Measurements from ENCODE around the gene SLC22A31.

The SLC22A31 gene

DNA sequence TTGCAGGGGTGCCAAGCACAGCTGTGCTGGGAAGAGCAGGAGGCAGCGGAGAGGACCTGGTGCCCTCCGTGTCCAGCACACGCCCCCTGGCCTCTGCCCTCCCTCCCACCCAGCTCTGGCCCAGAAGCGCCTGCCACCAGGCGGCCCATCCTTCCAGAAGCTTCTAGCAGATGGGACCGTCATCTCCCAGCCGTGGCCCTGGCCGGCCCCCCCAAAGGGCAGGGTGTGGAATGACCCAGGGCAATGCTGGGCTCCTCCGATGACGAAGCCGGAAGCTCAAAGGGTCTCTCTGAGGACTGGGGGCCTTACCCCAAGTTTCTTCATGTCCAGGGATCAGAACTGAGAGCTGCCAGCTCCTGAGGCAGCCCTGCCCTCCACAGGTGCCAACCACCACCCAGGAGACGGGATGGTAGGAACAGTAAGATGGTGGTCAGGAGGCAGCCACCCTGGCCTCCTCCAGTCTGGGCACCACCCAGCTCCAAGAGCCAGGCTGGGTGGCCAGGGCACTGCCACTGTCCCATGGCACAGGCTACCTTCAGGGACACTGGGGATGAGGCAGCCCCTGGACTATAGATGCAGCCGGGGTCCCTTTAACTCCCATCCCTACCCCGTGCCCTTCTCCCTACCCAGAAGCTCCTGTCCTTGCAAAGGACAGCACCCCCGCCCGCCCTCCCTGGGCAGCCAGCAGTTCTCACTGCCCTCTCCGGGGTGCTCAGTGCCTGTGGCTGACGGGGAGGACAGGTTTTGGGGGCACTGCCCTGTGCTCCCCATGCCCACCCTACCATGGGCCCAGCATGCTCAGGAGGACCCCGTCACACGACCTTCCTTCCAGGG is 35.3 kb downstream of the SLC22A31 start:
- DNase-seq = no peak

DNA sequence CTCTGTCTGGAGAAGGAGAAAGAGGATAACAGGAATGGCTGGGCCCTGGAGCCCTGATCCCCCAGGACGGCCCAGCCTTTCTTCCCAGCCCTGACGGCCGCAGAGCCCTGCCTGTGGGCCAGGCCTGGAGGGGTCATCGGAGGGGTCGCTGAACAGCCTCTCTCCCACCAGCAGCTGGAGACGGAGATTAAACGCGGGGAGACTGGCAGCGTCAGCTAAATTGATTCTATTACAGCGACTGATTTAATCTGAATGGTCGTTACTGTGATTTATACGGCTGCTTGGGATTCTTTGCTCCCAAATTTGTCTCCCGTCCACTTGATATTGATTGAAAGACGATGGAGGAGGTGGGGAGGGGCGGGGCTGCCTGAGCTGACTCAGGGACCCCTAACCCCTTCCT is 35.9 kb downstream of the SLC22A31 start:
- no peak for DNase-seq

DNA sequence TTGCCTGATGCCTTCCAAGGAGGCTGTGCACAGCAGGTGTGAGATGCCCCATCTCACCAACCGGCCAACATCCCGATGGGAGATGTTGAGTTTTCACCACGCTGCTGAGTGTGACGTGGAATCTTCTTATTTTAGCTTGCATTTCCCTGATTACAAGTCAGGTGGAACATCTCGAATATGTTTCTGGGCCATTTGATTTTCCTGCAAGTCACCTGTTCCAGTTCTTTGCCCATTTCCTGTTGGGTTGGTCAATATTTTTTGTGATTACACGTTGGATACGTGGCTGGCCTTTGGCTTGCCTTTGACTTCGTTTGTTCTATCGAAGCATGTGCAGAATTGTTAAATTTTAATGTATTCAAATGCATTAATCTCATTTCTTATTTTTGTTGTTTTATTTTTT is 37.0 kb downstream of the SLC22A31 start:
- DNase-seq = no peak

DNA sequence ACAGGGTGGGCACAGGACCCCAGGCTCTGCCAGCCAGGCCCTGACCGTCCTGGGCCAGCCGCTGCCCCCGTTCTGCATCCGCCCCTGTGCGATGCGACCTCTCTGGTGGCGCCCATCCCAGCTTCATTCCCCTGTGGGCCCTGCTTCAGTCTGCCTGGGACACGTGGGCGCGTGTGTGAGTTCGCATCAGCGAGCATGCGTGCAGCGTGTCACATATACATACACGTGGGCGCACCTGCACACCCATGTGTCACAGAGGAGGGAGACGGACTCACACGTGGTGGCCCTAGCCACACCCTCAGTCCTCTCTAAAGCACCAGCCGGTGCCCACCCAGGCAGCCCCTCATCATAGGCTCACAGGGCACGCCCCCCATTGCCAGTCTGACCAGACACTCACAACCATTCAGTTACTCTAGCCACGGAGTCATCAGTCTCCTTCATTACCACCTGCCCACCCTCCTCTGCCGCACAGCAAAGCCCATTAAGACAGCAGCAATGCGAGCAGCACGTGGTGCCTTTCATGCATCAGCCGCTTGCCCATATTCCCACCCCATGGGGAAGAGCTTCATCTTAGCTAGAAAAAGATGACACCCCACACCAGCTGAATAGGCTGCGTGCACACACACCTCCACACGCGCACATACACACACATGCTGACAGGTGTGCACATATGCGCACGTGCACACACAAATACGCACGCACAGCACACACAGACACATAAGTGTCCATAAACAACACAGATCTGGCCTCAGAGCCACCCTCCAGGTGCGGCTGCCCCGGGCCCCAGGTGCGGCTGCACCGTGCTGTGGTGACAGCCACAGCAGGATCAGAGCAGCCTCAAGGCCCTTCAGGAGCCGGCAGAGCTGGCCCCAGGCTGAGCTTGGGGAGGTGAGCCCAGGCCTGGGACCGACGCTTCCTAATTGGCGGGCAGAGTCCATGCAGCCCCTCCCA is 38.3 kb downstream of the SLC22A31 start:
- no peak for DNase-seq

DNA sequence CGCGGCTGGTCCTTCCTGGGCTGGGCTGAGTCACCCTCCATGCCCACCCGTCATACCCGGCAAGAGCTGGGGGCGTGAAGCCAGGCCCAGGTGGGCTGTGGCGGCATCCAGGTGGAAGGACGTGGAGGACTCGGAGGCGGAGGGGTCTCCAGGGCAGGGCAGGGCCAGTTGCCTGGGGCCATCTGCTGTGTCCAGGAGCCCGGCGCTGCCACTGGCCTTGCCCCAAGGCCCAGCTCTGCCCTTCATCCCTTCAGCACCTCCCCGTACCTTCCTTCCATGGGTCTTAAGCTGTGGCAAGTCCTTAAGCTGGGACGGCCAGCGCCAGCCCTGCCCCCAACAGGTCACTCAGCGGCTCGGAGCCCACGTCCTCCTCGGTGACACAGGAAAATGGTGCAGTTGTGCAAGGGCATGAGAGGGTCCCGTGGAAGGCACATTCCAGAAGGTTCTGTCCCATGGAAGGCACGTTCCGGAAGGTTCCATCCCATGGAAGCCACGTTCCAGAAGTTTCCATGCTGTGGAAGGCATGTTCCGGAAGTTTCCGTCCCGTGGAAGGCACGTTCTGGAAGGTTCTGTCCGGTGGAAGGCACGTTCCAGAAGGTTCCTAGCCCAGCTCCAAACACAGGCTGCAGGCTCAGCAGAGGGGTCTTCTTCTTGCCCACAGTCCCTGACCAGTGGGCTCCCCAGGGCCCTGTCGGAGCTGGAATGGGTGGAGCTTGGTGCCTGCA is 39.2 kb downstream of the SLC22A31 start:
- no peak for DNase-seq

DNA sequence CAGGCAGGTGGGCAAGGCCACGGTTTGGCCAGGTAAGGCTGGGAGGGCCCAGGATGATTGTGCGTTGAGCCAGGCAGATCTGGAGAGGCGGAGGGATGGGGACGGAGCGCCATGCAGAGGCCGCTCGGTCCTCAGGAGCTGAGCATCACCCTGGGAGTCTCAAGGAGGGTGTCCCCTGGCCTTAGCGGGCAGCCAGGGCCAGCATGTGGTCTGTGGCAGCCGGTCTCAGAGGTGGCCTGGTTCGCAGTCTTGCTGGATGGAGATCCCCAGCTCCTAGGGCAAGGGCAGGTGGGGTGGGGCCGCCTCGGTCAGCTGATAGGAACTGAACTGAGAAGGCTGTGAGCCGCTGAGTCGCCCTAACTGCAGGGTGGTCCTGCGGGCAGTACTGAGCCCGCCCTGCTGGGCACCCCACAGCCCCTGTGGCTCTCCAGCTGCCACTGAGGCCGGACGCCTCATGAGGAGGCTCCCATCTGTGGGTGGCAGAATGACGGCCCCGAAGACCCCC is 40.4 kb downstream of the SLC22A31 start:
- DNase-seq = no peak

DNA sequence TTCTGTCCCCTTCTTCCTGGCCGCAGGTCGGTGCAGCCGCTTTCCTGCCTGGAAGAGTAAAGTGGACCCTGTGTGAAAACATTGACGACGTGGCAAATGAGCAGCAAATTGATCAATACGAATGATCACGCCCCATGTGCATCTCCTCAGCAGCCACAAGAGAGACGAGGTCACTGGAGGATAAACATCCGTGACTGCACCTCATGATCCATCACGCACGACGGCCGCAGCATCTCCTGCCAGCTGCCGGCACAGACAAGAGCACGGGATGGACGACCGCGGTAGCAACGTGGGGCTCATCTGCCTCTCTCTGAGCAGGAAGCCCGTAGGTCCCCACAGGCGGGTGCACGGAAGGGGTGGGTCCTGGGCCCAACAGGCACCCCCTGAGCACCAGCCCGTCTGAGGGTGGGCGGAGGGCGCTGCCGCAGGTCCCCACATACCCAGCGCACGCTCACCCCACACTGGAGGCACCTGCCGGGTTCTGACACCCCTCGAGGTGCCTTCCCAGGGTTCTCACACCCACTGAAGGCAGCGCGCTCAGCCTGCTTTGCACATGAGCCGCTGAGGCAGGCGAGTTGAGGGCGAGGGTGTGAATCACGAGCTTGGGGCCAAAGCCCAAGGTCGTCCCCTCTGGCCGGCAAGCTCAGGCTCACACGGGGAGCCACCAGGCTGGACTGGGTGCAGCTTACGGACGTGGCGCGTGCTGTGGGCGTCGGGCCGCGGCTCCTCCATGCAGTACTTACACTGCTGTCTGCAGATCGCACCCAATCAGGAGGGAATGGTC is 41.1 kb downstream of the SLC22A31 start:
- no peak for DNase-seq

DNA sequence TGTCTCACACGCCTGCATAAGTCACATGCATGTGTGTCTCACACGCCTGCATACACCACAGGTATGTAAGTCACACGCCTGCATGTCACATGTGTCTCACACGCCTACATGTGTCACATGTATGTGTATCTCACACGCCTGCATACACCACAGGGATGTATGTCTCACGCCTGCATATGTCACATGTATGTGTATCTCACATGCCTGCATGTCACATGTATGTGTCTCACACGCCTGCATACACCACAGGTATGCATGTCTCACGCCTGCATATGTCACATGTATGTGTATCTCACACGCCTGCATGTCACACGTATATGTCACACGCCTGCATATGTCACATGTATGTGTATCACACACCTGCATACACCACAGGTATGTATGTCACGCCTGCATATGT is 42.6 kb downstream of the SLC22A31 start:
- DNase-seq = no peak

DNA sequence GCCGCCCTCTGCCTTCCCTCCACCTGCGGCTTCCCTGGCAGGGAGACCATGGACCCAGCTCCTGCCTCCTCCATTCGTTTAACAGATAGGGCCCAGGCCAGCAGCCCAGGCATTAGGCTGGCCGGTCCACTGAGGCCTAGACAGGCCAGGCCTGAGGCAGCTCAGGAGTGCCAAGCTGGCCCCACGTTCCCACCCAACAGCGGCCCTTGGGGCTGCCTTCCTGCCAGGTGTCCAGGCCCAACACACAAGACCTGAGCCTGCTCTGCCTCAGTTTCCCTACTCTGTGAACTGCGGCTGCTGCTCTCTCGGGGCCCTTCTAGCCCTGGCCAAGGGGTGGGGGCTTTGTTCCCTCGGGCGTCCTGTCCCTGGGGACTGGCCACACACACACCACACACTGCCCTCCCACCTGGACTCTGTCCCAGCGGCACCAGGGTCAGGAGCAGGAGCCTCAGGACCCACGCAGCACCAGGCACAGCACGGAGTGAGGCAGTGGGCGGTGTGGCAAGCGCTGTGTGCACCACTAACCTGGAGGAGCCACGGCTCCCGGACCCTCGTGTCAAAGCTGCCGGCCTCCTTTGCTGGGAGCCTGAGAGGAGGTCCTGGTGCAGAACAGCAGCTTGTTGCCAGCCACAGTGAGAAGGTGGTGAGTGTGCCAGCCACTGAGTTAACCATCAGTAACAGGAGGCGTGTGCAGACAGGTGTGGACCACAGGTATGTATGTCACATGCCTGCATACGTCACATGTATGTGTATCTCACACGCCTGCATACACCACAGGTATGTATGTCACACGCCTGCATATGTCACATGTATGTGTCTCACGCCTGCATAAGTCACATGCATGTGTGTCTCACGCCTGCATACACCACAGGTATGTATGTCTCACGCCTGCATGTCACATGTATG is 43.3 kb downstream of the SLC22A31 start:
- no peak for DNase-seq

DNA sequence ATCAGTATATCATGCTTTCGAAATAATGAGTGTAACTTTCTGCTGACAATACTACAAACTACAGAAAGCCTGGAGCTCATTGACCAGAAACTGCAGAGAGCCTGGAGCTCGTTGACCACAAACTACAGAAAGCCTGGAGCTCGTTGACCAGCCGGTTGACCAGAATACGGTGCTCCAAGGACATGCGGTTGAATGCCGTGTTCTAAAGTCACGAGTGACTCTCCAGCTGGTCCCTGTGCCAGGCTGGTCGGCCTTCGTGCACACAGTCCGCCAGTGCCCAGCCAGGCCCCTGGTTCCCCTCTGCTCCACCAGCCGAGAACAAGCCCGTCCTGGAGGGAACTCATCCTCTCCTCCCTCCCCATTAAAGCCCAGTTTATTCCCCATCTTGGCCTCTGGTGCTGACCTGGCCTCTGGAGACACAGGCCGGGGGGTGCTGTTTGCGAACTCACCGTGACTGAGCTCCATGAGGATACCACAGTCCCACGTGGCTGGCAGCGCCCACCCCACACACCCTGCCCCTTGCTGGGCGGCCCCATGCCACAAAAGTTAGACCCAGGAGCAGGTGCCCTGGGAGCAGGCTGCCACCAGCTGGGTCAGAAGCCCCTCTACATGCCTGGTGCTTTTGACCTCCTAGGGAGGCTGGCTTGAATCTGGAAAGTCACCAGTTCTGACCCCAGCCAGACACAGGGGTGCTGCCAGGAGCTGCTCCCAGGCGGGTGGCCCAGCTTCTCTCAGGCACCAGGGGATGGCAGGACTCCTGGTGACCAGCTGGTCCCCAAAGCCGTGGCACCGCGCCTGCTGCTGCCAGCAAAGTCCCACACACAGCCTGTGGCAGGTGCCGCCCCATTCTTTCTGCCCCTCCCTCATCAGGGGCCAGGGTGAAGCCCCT is 44.2 kb downstream of the SLC22A31 start:
- no peak for DNase-seq

DNA sequence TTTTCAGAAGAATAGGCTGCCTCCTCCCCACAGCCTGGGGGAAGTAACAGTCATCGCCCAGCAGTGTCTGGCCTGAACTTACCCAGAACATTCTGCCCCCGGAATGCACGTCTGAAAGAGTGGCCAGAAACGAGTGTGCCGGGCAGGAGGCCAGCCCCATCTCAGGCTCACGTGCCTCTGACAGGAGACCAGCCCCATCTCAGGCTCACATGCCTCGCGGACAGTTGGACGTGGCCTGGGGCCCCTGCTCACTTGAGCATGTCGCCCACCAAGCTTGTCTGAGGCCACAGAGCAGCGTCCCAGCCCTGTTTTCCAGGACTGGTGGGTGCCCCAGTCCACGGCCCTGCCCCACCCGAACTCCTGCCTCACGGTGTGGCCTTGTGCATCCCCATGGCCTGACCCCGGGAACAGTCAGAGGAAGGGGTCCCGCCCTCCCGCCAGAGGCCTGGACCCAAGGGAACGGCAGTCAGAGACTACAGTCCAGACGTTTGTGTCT is 45.1 kb downstream of the SLC22A31 start:
- no peak for DNase-seq

DNA sequence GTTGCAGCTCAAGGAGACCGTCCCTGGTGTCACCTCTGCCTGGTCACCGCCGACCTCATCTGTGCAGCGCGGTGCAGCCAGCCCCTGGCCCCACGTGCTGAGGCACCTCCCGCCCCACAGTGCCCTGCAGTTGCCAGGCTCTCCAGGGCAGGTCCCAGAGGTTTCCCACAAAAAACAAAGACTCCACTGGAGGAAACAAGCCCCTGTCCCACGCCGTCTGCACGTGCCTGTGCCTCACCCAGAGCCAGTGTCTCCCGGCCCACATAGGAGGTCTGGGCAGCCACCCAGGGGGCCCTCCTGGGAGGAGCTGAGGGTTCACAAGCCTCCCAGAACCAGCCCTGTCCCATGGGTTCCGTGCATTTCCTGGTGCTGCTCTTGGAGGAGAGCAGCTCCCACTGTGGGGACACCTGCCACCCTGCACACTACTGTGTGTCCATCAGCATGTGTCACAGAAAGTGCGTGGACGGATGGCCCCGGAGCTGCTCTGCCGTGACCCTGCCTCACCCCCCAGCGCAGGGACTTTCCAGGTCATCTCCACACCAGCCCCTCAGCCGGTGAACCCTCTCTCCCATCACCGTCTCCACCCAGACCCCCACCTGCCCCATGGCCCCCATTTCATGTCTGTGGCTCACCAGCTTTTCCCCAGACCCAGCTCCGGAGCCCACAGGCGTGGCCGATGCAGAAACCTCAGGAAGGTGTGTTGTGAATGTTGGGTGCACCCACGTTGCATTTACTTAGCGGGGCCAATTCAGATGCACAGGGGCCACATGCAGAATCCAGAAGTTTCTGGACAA is 45.8 kb downstream of the SLC22A31 start:
- no peak for DNase-seq

DNA sequence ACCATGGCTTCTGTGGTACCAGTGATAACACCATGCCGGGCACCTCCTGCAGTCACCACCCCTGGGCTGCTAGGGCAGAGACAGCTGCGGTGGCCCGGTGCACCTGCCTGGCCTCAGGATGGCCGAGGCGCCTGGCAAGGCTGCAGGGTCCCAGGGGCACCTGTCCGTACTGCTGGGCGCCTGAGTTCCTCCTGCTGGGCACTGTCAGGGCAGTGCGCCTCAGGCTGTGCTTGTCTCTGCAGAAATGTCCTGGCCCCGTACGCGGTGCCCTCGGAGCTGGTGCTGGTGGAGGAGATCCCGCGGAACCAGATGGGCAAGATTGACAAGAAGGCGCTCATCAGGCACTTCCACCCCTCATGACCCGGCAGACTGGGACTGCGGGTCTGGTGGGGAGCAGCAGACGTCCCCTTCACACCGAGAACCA is 46.5 kb downstream of the SLC22A31 start:
- no peak for DNase-seq

DNA sequence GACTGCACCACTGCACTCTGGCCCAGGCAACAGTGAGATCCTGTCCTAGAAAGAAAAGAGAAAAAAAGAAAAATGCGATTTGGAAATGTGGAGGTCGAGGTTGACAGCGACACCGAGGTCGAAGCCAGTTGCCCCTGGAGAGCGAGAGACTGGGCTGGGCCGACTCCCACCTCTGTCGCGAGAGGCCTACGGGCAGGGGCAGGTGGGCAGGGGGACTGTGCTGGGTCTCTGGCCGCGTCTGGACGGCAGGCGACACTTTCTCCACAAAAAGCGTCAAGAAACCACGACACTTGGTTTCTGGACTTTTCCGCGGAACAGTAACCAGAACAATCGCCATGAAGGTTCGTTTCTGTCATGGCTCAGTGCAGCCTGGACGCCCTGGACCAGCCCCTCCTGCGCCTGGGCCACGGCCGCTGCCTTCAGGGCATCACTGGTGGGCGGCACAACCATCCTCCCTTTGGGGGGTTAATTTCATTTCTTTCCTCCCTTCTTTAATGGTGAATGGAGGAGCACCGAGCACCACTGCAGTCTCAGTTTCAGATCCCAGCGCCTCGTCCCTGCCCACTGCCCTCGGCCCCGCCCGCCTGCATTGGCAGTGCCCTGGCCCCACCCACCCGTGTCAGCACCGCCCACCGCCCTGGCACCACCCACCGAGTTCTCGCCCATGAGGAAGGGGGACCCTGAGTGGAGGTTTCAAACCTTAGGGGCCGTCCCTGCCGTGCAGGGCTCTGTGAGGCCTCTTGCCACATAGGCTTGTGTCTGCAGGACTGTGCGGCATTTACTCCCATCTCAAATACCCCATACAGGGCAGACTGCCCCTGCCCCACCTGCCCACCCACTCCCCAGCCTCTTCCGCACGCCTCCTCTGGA is 47.3 kb downstream of the SLC22A31 start:
- DNase-seq = no peak

DNA sequence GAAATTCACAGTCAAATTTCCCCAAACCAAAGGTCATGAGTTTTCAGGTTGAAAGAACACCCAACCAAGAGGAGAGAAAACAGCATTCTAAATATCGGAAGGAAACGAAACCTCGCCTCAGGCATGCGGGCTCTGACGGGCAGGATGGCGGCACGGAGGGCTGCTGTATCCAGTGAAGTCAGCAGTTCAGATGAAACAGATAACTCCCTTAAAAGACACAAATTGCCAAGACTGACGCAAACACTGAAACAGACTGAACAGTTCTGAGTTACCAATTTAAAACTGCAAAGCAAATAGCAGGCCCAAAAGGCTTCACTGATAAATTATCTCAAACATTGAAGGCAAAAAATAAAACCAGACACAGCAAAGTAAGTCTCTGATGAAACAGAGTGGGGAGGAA is 49.4 kb downstream of the SLC22A31 start:
- DNase-seq = no peak

DNA sequence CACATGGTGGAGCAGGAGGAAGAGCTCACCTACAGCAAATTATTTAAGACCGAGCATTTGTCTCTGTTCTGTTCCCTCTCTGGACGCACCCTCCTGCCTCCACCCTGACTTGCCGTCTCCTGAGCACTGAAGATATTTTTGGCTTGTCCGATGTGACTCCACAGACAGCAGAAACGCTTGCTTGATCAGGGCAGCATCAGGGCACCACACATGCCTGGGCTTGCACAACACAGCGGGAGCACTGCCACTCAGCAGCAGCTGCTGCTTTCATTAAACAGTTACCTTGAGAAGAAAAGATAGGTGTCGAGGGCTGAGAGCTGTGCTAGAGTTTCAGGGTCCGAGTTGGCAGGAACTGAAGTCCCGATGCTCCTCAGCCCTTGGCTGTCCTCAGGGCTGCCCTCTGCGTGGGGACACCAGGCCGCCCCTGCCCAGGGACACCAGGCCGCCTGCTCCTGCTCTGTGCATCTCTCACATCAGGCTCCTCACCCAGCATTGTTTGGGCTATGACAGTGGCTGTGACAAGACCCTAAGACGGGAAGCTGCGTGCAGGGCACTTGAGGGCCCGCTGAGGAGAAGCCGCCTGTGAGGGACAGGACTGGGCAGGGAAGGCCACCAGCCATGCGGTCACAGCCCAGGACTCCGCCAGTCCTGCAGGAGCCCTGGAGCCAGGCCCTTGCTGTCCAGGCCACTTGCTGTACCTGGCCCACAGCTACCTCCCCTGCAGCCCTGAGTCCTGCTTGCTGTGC is 50.1 kb downstream of the SLC22A31 start:
- no peak for DNase-seq

DNA sequence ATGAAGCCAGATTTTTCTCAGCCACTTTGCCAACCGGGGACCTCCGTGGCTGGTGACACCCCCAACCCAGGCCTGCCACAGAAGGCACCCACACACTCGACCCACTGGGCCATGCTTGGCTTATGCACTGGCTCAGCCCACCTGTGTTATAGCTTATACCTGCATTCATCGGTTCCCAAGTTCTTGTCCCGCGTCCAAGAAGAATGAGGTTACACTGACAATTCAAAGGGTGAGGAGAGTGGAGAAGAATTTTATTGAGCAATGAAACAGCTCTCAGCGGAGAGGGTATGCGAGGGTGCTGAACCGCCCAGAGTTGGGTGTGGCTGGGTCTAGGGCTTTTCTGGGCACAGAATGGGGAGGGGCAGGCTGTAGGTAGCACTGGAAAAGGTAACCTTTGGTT is 51.0 kb downstream of the SLC22A31 start:
- DNase-seq = no peak
